RPMI8226 (cell line): ENCODE data around the gene PER2.

Experiments used
- DNase-seq: peaks from one replicate; pipeline ENCODE4 v3.0.0-alpha.2; 2015

Gene PER2

GRCh38 chr2:238225911-238226697, 62.3 kb downstream of the PER2 start:
- no peak for DNase-seq

- no peak for DNase-seq
Observed at GRCh38 chr2:238225121-238225520, 63.3 kb downstream of the PER2 start.

GRCh38 chr2:238224356-238225035, 63.9 kb downstream of the PER2 start:
- no peak for DNase-seq

- no peak for DNase-seq
Observed at GRCh38 chr2:238220892-238221521, 67.4 kb downstream of the PER2 start.

- DNase-seq: no peak
Observed at GRCh38 chr2:238220274-238220891, 68.0 kb downstream of the PER2 start.

GRCh38 chr2:238216651-238217184, 71.7 kb downstream of the PER2 start:
- DNase-seq: no peak

GRCh38 chr2:238207006-238207405, 81.4 kb downstream of the PER2 start:
- no peak for DNase-seq

GRCh38 chr2:238203973-238204683, 84.3 kb downstream of the PER2 start:
- DNase-seq: no peak

GRCh38 chr2:238203094-238203972, 85.1 kb downstream of the PER2 start, which contains the start of gene ILKAP:
ILKAP (minus strand) TSS chr2:238203695; CDS start chr2:238203553, 142 bp downstream.
- peak; percentile 90 for DNase-seq

GRCh38 chr2:238202326-238203093, 85.9 kb downstream of the PER2 start:
- DNase-seq: peak; percentile 10
